NCI-H748 (cell line): Measurements from ENCODE around the gene TLX2.

Experiments used
- DNase-seq: peaks from one replicate; lab custom pipeline; 2025; ENCODE audit not compliant: unreplicated experiment; lab: John Stamatoyannopoulos, UW

The TLX2 gene

GRCh38 chr2:74531666-74532065 lies 17.4 kb downstream of the TLX2 start:
- DNase-seq, result no peak

DNA sequence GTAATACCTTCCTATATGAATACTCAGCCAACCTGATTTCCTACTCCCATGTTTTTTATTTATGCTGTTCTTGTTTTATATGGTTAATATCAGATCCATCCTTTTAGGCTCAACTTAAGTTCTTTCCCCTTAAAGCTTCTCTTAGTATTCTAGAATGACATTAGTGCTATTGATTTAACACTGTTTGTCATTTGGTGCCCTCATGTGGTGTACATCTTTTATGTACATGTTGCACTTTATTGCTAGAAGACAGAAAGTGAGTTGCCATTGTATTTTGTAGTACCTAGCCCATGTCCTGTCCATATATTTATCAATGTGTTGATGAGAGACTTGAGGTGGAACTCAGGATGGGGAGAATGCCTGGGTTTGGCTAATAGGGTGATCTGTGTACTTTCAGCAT lies 18.0 kb downstream of the TLX2 start:
- DNase-seq, result peak; percentile 25

DNA sequence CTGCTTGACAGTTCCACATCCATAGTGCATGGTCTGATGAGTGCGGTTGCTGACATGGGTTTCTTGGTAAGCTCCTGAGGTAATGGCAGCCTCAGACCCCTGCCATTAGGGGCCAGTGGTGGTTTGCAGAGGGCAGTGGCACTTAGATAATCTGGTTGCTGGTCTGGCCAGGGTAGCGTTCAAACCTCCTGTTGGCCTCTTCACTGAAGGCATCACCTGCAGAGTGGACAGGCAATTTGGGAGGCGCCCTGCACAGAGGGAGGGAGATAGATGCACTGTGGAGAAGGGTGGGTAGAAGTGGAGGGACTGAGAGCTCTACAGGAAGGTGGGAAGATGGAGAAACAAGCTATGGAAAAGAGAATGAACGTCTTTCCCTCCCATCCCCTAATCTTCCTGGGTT lies 19.2 kb downstream of the TLX2 start:
- DNase-seq, result no peak

- DNase-seq, result no peak
Observed at GRCh38 chr2:74534411-74534810, 20.2 kb downstream of the TLX2 start.

DNA sequence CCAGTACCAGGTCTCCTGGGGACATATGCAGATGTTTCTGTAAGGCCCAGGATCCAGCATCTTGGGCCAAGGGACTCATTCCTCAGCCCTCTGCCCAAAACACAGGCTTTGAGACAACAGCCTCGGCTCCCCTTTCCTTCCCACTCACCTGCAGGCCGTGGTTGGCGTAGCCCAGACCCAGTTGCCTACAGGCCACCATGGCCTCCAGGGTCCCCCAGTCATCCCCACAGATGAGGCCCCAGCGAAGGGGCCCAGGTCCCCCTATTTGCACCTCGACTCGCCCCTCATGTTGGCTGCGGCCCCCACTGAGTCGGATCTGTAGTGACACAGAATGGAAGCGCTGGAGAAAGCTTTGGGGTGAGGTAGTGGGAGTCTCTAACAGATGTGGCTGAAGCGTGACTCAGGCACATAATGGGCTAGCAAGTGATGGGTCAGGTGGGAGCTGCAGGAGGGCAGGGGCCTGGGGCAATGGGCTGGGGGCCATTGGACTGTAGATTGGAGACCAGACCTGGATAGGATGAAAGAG lies 21.3 kb downstream of the TLX2 start:
- no peak for DNase-seq

GRCh38 chr2:74536166-74536950 lies 22.1 kb downstream of the TLX2 start:
- DNase-seq, result no peak

- DNase-seq, result no peak
Observed at GRCh38 chr2:74537140-74537539, 22.9 kb downstream of the TLX2 start.

- DNase-seq, result no peak
Observed at GRCh38 chr2:74538881-74539339, 24.7 kb downstream of the TLX2 start.

DNA sequence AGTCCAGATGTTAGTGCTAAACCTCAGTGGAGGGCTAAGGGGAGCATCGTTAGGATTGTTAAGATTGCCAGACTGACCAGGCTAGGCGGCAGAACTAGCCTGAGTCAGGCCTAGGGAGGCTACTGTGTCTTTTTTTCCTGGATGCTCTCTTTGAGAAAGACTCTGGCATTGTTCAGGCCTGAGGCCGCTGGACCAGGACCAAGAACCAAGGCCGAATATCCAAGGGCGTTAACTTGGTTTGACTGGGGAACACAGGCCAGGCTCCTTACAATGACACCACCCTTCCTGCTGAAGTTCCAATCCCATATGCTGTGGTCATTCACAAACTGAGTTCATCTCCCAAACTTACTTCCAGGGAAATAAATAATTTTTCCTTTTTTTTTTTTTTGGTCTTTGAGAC lies 26.0 kb downstream of the TLX2 start:
- no peak for DNase-seq

GRCh38 chr2:74542978-74543377 lies 28.7 kb downstream of the TLX2 start:
- DNase-seq, result no peak

- no peak for DNase-seq
Observed at GRCh38 chr2:74544634-74545033, 30.4 kb downstream of the TLX2 start.

DNA sequence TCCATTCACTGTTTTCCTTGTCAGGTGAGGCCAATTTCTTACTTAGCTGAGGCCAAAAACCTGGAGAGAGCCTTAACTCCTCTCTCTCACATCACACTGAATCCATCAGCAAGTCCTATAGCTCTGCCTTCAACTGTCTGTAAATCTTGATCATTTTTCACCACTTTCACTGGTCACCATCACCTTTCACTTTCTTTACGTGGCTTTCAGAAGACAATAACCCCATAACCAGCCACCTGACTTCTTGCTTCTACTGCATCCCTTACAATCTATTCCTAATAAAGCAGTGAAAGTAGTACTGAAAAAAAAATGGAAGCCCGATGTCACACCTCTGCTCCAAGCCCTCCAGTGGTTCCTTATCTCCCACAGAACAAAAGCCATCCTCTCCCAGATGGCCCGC lies 31.8 kb downstream of the TLX2 start:
- no peak for DNase-seq

- DNase-seq, result peak; percentile 56
Observed at GRCh38 chr2:74548285-74548899, 34.1 kb downstream of the TLX2 start.

DNA sequence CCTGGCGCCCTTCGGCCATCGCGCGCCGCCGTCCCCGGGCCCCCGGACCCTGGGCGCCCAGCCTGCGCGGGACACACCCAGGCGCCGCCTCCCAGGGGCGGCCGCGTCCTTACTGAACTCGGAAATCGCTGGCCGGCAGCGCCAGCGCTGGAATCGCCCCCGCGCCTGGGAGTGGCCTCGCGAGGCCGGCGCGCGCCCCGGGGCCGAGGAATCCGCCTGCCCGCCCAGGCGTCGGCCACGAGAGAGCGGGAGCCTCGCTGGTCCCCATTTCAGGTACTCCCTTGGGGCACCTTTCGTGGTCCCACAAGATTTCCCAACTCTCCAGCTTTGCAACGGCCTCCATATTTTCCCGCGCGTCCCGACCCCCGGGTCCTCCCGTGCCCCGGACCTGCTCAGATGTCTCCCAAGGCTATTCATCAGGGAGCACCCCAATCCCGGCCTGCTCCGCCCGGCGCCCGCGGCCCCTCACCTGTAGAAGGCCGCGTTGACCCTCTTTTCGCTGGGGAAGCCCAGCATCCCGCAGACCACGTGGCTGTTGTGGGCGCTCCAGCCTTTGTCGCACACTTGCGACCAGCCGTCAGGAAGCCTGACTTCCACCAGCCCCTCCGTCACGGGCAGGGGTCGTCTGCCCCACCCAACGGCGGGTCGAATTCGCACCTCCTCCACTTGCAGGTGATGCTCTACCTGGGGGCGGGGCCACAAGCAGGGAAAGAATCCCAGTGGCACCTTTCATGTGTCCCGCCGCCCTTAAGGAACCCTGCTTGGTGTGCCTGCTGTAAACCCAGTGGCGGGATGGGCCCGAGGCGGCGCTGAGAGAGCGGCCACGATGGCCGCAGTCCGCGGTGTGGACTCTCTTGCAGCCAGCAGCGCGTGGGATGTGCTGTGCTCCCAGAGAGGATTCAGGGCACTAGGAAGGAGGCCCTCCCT lies 34.9 kb downstream of the TLX2 start:
- DNase-seq, result peak; percentile 78

DNA sequence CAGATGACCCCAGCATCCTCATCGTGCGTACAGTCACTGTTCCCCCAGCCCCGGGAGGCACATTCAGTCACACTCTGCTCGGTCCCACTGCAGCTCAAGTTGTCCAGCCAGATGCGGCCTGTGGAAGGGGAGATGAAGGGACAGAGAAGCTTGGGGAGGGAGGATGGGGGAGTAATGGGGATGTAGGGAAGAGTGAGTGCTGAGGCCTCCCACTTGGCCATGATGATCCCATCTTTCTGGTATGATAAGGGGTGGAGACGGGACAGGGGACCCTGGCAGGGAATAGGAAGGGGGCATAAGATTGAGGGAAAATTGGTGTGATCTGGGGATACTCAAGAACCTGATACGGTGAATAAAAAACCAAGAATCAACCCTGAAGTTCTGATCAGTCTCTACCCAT lies 36.0 kb downstream of the TLX2 start:
- no peak for DNase-seq

- no peak for DNase-seq
Observed at GRCh38 chr2:74551530-74551929, 37.3 kb downstream of the TLX2 start.

DNA sequence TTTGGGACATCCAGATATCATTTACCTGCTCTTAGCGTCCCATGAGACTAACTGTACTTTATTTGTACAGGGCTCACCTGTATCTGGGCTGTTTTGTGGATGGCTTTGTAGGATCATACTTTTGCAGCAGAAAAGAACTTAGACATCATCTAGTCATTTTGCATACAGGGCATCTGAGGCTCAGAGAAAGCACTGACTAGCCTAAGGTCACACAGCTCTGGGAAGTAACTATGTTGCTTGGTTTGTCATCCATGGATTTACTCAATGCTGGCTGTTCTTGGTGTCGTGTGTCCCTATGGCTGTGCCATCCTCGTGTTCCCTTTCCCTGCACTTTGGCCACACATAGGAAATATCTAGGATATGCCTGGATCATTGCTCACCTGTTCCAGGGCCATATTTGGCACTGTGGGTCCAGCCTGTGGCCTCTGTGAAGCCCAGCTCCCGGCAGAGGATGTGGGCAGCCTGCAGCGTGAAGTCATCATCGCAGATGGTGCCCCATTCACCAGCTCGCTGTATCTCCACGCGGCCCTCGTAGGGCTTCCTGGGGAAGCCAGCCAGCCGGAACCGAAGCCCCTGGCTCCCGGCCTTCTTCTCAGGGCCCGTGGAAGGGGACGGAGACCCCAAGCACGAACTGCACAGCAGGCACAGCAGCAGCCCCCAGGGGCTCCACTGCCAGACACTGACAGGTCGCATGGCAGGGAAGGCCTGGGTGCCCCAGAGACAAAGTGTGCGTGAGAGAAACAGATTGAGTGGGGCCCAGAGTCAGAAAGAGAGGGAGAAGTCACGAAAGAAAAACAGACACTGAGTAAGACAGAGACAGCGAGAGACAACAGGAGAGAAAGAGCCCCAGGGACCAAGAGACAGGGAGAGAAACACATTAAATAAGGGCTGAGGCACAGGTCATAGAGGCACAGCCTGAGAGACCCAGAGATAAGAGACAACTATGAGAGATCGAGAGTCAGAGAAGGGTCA lies 38.0 kb downstream of the TLX2 start:
- no peak for DNase-seq

DNA sequence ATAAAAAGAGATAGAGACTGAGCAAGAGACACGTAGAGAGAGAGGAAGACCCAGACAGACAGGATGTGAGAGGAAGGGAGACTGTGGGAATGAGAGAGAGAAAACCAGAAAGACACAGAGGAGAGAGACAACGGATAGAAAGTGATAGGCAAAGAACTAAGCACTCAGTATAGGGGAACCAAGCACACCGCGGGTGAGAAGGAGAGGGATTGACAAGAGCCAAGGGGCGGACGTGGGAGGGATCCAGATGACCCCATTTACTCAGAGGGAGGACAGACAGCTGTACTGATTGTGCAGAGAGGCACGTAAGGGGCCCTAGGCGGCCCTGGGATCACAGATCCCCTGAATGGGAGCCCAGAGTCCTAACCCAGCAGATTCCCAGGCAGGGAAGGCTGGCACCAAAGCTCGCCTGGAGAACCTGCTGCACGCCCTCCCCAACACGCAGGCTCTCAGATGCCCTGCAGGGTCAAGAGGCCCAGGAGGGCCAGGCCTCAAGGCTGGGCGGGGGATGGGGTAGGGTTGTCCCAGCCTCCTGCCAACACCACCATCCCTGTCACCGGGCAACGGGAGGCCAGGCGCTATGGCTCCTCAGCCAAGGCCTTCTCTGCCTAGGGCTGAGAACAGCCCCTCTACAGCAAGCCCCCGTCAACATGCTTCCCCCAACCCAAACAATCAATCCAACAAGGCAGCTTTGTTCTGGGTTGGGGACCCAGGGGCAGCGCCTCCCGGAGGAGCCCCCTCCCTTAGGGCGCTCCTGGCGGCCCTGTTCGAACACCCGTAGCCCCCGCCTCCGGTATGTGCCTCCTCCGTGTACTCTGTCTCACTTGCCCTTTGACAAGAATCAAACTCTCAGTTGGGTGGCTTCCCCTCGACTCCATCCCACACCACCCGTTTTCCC lies 38.9 kb downstream of the TLX2 start:
- DNase-seq, result peak; percentile 15
